ENCODE data around the gene TBC1D10B. TPM values are rescaled to one million over a fixed set of nuclear protein-coding genes. Genes with fewer than 3 reads are reported as not detected.
"Not testable (repeated sequence)": the region's sequence is repeated elsewhere in the genome, so short reads cannot be mapped to it uniquely, and the experiment has no call there.

TBC1D10B gene
- total RNA-seq, 1 experiment from 2014 or later: 66.5 TPM

DNA sequence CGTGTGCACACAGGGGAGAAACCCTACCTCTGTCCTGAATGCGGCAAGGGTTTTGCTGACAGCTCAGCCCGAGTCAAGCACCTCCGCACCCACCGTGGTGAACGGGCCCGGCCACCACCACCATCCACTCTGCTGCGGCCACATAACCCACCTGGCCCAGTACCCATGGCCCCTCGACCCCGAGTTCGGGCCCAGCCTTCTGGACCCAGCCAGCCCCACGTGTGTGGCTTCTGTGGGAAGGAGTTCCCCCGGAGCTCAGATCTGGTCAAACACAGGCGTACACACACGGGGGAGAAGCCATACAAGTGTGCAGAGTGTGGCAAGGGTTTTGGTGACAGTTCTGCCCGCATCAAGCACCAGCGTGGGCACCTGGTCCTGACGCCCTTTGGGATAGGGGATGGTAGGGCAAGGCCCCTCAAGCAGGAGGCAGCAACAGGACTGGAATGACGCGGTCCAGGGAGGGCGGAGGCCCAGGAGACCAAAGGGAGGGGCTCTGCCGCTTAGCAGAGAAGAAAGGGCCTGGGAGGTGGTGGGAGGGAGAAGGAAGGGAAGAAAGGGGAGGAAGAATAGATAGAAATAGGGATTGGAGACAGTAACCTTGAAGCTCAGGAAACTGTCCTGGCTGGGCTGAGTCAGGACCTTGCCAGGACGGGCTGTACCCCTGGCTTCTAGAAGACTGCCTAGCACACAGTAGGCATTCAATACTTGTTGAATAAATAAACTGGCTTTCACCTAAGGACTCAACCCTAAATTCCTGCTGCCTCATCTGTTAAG, 28.6 kb upstream of the TBC1D10B start:
- DNase-seq (ENCODE audit: low spot score): no peak

DNA sequence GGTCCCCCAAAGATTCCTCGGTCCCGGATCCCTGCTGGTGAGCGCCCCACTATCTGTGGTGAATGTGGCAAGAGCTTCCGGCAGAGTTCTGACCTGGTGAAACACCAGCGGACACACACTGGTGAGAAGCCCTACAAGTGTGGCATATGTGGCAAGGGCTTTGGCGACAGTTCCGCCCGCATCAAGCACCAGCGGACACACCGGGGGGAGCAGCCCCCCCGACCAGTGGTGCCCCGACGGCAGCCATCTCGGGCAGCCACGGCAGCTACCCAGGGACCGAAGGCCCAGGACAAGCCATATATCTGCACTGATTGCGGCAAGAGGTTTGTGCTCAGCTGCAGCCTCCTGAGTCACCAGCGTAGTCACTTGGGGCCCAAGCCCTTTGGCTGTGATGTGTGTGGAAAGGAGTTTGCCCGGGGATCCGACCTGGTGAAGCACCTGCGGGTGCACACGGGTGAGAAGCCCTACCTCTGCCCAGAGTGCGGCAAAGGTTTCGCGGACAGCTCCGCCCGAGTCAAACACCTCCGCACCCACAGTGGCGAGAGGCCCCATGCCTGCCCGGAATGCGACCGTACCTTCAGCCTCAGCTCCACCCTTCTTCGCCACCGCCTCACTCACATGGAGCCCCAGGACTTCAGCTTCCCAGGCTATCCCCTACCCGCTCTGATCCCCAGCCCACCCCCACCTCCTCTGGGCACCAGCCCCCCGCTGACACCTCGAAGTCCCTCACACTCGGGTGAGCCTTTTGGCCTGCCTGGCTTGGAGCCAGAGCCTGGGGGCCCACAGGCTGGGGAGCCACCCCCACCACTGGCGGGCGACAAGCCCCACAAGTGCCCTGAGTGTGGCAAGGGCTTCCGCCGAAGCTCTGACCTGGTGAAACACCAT, 27.7 kb upstream of the TBC1D10B start:
- DNase-seq (ENCODE audit: low spot score): peak; percentile 58

DNA sequence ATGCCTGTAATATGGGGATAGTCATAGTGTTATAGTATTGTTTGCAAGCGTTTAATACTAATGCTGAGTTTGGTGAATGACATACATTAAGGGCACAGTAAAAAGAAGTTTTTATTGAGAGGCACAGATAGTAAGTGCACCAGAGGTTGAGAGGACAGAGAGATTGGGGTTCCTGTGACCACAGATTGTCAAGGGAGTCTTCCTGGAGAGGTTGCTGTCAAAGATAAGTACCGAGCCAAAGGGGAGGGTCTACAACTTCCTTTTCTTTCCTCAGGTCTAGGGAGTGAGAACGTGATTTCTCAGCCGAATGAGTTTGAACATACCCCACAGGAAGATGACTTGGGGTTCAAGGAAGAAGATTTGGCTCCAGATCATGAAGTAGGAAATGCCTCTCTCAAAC, 26.8 kb upstream of the TBC1D10B start:
- DNase-seq (ENCODE audit: low spot score): no peak

DNA sequence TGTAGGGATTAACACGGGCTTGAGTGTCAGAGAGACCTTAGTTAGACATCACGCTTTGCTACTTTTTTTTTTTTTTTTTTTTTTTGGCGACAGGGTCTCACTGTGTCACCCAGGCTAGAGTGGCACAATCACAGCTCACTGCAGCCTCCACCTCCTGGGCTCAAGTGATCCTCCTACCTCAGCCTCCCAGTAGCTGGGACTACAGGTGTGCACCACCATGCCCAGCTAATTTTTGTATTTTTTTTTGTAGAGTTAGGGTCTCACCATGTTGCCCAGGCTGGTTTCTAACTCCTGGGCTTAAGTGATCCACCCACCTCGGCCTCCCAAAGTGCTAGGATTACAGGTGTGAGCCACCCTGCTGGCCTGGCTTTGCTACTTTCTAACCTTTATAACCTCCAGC, 26.3 kb upstream of the TBC1D10B start:
- DNase-seq (ENCODE audit: low spot score): not testable (repeated sequence)

DNA sequence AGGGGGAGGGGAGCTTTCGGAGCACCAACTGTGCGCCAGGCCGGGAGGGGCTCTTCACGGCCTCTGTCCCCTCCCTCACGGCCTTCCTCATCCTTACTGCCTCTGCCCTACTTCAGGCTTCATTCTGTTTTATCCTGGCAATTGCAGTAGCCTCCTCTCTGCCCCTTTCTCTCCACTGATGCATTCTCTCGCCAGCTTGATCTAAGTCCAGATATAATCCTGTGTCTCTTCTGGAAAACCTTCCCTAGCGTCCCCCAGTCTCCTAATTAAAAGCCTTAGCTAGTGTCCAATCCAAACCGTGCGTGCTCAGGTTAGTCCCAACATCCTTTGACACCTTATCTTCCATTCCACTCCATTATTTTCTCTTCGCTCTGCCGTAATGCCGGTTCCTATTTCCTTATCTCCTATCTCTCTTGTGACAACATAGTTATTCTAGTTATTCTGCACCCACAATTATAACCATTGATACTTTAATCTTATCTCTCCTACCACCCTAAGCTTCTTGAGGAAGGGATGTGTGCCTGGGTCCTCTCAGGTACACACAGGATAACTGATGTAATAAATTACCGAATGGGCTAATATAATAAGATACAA, 25.8 kb upstream of the TBC1D10B start:
- DNase-seq (ENCODE audit: low spot score): no peak

DNA sequence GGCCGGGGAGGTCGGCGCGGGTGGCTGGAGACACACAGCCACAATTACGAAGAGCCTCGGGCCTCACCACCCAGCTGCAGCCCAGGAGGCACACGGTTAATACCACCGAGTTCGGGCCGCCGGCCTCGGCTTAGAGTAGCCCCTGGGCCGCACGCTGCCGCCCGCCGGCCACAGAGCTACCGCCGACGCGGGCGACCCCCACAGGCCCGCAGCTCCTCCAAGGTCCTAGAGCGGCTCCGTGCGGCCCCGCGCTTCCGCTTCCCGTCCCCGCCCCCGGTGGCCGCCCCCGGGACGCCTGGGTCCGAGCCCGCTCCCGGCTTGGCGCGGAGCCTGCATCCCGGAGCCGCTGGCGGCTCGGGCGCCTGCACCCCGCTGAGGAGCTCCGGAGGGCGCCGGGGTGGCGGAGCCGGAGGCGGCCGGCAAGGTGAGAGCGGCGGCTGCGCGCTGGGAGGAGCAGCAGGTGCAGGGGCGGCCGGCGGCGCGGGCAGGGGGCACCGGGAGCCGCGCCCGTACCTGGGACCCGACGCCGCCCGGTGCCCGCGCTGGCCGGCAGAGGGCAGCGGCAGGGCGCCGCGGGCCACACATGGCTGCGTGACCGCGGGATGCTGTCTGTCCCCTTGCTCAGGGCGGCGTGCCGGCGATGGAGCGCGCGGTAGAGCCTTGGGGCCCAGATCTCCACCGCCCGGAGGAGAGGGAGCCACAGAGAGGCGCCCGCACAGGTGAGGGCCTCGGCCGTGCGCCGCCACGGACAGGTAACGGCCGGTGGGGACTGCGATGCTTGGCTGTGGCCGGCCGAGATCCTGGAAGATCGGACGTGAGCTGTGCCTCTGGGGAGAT, 25.1 kb upstream of the TBC1D10B start, which contains the start of gene ZNF48:
TSS of gene ZNF48 (plus strand) at position 266 of the 837 bp plus-strand sequence. CDS start at position 641, 375 bp downstream.
- DNase-seq (ENCODE audit: low spot score): peak; percentile 89

DNA sequence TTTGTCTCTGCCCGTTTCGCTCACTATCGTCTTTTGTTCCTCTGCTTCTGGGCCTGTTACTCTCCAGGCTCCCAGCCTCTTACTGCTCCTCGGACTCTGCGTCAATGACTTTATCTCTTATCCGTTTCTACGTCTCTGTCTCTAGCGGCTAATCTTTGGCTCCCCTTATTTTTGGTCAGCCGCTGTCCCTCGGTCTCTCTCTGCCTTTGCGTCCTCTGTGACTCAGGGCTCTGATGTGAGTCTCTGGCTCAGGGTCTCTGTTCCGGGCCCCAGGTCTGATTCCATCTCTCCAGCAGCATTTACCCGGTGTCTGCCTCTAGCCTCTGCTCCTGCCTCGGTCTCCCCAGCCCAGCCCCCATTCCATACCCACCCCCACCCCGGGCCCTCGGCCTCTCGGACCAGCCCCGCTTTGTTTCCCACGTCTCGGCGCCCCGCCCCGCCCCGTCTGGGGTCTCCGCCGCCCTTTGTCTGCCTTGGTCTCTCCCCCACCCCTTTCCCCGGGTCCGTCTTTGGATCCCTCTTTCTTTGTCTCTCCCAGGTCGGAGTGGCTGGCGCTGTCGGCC, 24.4 kb upstream of the TBC1D10B start:
- DNase-seq (ENCODE audit: low spot score): no peak

DNA sequence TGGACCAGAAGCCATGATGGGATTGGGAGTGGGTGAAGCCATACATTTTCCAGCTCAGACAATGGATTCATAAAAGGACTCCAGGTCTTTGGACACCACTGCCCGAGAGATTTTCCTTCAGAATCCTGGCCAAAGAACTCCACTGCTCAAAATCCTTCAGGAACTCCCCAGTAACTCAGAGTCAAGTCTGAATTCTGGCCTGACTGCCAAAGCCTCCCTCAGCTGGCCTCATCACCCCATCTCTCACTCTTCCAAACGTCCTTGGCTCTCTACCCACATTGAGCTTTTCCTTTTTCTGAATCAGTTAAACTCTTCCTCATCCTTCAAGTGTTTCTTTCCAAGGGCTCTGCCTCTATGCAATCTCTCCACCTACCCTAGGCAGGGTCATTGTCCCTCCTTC, 13.2 kb upstream of the TBC1D10B start:
- DNase-seq (ENCODE audit: low spot score): no peak

DNA sequence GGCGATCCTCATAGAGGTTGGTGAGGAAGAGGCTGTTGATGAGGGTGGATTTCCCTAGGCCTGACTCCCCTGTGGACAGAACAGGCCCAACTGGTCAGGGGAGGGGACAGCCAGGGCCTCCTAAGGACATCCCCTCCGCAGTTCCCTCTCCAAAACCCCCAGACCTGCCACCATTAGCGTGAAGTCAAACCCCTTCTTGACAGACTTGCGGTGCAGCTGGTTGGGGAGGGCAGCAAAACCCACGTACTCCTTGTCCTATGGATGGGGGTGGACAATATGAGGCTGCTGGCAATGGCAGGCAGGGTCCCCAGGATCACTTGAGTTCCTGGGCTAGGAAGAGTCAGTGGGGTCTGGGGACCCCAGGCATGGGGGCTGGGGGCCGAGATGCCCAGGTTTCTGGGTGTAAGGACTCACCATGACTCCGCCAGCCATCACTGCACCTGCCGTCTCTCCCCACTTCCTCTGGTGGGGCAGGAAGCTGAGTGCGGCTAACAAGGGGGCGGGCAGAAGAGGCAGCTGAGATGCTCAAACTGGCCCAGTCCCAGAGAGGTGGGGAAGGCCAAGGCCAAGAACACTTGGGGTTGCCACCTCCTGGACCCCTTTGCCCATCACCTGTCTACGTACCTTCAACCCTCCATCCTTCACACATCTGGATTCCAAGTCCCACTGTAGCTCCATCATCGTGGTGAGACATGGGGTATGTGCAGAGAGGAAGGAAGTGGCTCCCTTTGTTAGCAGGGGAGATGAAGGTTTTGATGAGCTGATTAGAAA, 12.0 kb upstream of the TBC1D10B start, which contains the start of gene SEPTIN1:
TSS of gene SEPTIN1 (minus strand) at position 451 of the 771 bp plus-strand sequence. CDS start at position 432, 19 bp downstream.
- no peak for DNase-seq (ENCODE audit: low spot score)

DNA sequence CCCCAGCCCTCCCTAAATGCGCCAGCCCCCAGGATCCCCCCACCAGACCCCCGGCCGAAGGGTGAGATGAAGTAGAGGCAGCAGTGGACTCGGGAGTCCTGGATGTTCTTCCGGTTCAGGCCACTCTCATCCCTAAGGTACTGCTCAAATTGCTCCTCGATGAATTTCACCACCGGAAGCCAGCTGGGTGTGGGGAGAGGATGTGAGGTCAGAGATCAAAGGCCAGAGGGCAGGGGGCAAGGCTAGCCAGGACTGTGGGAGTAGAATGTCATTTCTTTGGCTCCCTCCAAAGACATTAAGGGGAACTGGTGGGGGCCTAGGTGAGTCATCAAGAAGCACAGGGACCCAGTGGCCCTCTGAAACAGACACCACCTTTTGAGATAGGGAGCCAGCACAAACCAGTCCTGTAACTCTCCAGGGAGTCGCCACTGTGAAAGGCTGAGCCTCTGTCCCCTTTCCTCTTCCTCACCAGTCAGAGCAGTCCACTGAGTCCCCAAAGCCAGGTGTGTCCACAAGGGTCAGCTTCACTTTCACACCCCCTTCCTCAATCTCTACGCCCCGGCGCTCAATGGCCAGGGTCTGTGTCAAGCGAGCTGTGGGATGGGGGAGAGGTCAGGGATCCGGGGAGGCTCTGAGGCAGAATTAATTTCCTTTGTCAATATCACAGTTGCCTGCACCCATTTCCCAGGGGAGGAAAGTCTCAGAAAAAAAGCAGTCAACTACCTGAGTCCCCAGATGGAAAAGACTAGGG, 11.2 kb upstream of the TBC1D10B start:
- no peak for DNase-seq (ENCODE audit: low spot score)

DNA sequence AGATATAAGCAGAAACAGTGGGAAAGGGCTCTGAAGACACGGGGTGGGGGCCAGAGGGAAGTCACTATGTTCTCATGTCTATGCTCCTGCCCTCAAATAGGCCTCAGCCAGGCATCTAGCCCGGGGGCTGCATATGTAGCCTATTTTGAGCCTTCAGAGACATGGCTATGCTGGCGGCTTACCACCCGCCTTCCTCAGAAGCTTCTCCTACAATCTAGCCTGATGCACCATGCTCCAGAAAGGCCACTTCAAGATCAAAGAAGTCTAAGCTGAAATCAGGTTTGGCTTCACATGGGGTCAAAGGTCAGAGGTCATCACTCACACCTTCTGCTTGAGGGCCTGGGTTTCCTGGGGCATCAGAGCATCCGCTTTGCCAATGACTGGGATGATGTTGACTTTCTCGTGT, 10.5 kb upstream of the TBC1D10B start:
- DNase-seq (ENCODE audit: low spot score): no peak

DNA sequence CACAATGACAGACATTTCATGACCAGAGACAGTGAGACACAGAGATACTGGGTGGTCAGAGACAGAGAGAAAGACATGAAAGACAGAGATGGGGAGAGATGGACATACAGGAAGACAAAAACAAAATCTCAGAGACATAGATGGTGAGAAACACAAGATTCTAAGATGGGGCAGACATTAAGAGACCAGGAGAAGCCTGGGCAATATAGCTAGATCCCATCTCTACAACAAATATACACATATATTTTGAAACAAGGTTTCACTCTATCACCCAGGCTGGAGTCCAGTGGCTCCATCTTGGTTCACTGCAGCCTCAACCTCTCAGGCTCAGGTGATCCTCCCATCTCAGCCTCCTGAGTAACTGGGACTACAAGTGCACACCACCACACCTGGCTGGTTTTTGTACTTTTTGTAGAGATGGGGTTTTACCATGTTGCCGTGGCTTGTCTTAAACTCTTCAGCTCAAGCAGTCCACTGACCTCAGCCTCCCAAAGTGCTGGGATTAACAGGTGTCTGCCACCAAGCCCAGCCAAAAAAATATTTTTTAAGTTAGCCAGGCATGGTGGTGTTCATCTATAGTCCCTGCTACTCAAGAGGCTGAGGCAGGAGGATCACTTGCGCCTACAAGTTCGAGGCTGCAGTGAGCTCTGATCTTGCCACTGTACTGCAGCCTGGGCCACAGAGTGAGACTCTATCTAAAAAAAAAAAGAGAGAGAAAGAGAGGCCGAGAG, 9.9 kb upstream of the TBC1D10B start:
- DNase-seq (ENCODE audit: low spot score): no peak

DNA sequence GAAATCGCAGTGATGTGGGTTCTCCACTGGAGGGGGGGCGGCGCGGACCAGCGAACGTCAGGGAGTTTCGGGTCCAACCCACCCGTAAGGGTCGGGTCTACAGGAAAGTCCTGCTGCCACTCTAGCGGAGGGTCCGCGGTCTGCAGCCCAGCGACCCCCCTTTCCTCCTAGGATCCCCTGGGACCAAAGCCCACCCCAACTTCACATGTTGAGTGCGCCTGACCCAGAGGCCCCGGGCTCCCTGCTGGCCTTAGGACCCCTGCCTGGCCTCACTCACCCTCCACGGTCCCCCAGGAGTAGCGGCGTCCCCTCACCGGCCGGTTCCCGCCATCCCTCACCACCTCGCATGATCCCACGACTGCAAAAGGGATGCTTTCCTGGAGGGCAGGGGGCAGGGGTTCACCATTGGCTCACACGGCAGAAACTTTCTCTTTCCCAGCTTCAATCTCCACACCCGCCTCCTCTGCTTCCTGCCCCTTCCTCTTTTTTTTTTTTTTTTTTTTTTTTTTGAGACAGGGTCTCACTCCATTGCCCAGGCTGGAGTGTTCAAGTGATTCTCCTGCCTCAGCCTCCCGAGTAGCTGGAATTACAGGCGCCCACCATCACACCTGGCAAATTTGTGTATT, 9.0 kb upstream of the TBC1D10B start:
- no peak for DNase-seq (ENCODE audit: low spot score)

DNA sequence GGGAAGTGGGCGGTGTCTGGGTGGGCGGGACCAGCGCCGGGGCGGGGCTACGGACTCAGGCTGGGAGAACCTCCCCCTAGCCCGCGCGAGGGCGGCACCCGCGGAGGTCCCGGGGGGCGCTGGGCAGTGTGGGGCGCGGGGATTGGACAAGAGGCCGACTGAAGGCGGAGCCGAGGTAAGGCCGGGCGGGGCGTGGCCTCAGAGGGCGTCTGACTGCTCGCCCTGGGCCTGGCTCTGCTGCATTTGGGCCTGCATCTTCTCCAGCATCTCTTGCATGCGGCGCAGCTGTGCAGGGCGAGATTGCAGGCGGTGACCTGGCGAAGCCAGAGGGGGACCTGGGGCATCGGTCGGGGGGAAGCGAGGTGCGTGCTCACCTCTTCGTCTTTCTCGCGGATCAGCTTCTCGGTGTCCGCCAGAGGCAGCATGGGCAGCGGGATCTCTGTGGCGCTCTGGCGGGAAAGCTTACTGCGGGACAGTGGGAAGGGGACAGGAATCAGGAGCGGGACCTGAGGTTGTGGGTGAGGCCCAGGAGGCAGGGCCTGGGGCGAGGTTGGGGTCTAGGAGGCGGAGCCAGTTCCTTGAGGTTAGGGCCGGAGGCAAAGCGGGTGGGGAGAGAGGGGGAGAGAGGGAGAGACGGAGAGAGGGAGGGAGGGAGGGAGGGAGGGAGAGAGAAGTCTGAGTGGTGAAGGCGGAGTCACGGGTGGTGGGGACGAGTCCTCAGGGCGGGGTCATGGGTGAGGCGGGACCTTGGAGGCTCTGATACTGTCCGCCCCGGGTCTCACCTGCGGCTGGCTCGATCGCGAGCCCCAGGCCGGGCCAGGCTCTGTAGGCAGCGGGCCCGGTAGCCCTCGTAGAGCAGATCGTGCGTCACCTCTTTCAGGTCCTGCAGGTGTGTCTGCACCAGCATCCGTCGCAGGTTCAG, 8.2 kb upstream of the TBC1D10B start:
- DNase-seq (ENCODE audit: low spot score): peak; percentile 96

DNA sequence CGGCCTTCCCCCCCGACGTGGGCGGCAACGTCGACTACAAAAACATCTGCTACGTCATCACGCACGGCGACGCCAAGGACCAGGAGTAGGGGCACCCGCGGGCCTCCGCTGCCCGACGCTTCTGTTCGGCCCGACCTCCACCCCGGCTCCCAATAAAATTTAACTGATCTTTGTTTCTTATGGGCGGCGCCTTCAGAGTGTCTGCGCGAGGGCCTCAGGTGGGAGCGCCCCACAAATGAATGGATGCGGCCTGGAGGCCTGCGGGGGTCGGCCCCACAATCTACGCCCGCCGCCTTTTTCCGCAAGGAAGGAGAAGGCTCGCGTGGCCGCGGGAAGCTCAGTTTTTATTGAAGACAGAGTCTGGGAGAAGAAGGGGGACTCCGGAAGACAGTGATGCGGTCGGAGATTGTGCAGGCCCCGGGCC, 7.5 kb upstream of the TBC1D10B start:
- peak; percentile 89 for DNase-seq (ENCODE audit: low spot score)

DNA sequence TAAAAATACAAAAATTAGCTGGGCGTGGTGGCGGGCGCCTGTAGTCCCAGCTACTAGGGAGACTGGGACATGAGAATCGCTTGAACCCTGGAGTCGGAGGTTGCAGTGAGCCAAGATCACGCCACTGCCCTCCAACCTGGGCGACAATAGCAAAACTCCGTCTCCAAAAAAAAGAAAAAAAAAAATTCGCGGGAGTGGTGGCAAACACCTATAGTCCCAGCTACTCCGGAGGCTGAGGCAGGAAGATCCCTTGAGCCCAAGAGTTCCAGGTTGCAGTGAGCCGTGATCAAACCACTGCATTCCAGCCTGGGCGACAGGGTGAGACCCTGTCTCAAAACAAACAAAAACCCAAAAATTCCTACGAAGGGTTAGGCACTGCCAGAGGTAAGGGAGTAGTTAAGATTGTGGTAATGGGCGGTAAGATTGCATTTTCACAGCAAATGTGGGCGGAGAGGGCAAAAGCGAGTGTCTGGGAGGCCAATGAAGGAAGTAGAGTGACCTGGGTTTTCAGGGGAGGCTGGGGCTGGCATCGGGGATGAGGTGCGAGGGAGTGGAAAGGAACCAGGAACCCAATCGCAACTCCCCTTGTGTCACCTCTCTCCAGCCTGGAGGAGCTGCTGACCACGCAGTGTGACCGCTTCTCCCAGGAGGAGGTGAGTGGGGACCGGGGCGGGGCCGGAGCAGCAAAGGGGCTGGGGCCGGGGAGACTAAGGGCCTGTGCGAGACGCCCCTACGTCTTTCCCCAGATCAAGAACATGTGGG, 6.9 kb upstream of the TBC1D10B start:
- DNase-seq (ENCODE audit: low spot score): no peak
